ENCODE results near the gene SDHAF1.

DNA sequence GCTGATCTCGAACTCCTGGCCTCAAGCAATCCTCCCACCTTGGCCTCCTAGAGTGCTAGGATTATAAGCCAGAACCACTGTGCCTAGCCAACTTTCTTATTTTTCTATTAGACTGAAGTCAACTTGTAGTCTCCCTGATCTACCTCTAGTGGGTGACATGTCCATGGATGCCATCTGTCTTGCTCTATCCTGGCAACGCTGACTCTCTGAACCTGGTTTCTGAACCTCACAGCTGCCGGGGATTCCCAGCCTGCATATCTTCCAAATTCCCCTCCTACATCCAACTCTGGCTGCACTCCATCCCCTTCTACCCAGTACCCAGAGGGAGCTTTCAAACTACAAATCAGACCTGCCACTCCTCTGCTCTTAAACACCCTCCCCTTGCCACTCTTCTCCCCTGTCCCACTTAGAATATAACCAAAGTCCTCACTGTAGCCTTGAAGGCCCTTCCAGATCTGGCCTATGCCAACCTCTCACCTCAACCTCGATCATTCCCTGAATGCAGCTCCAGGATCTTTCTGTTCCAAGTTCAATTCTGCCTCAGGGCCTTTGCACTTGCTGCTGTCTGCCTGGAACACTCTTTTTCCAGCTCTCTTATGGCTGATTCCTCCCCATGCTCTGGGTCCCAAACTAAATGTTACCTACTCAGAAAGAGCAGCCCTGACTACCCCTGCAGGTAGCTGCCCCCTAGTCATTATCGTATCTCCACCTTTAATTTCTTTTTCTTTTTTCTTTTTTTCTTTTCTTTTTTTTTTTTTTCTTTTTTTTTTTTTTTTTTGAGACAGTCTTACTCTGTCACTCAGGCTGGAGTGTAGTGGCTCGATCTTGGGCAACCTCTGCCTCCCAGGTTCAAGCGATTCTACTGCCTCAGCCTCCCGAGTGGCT, 35.5 kb downstream of the SDHAF1 start:
- TF ChIP-seq CTCF (IDR thresholded peaks at IDR 0.05 in 8 of 11, conservative IDR thresholded peaks at IDR 0.05 in 3 of 11) (no peak), POLR2A (IDR thresholded peaks at IDR 0.05) (no peak), POLR2AphosphoS5 (IDR thresholded peaks at IDR 0.05) (no peak)

Measured in spleen (tissue), 7 donors.